ENCODE data around the gene MTREX. TPM values are rescaled to one million over a fixed set of nuclear protein-coding genes. Genes with fewer than 3 reads are reported as not detected.

MTREX gene
- total RNA-seq, 1 donor from 2014 or later, result 68.7 TPM

GRCh38 chr5:55347786-55348185, 40.0 kb downstream of the MTREX start:
- Mint-ChIP-seq H3K4me1 (ENCODE audit: low read depth, unreplicated experiment) (no peaks in the 10 kb centered on the region), H3K27ac (ENCODE audit: unreplicated experiment) (no peak overlapping the region), H3K9me3 (ENCODE audit: unreplicated experiment) (peaks cover 2% of the 10 kb centered on the region), H3K36me3 (ENCODE audit: low read depth, unreplicated experiment) (peaks cover 22% of the 10 kb centered on the region), H3K27me3 (ENCODE audit: low read depth, unreplicated experiment) (no peaks in the 10 kb centered on the region), H3K4me3 (ENCODE audit: unreplicated experiment) (no peak overlapping the region)
- no peak for FAIRE-seq
- Histone ChIP-seq H3K4me3 (ENCODE audit: insufficient read depth, low read depth, low read length) (no peak overlapping the region), H3K27me3 (ENCODE audit: insufficient read depth, low read length) (no peaks in the 10 kb centered on the region), H3K4me2 (ENCODE audit: low read length) (no peak overlapping the region), H3K9me3 (ENCODE audit: insufficient read depth, low read depth, low read length) (no peaks in the 10 kb centered on the region), H3K9ac (ENCODE audit: low read length) (no peak overlapping the region), H4K20me1 (ENCODE audit: insufficient read depth, low read length) (no peaks in the 10 kb centered on the region), H3K4me1 (ENCODE audit: insufficient read depth, low read length) (no peaks in the 10 kb centered on the region), H3K79me2 (ENCODE audit: insufficient read depth, low read length) (peaks cover 4% of the 10 kb centered on the region), H2AFZ (ENCODE audit: low read depth, low read length) (no peak overlapping the region), H3K27ac (ENCODE audit: low read depth, low read length) (no peak overlapping the region), H3K36me3 (ENCODE audit: insufficient read depth, low read length) (peaks cover 50% of the 10 kb centered on the region)
- no peak for TF ChIP-seq EZH2 (IDR thresholded peaks at IDR 0.05; ENCODE audit: insufficient read depth, low read length)
- TF ChIP-seq, protein P1, sequence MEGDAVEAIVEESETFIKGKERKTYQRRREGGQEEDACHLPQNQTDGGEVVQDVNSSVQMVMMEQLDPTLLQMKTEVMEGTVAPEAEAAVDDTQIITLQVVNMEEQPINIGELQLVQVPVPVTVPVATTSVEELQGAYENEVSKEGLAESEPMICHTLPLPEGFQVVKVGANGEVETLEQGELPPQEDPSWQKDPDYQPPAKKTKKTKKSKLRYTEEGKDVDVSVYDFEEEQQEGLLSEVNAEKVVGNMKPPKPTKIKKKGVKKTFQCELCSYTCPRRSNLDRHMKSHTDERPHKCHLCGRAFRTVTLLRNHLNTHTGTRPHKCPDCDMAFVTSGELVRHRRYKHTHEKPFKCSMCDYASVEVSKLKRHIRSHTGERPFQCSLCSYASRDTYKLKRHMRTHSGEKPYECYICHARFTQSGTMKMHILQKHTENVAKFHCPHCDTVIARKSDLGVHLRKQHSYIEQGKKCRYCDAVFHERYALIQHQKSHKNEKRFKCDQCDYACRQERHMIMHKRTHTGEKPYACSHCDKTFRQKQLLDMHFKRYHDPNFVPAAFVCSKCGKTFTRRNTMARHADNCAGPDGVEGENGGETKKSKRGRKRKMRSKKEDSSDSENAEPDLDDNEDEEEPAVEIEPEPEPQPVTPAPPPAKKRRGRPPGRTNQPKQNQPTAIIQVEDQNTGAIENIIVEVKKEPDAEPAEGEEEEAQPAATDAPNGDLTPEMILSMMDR (IDR thresholded peaks at IDR 0.05; ENCODE audit: insufficient read depth, low read depth, low read length), result no peak
- no peak for DNase-seq (ENCODE audit: low read depth)

GRCh38 chr5:55350754-55351153, 43.0 kb downstream of the MTREX start:
- Mint-ChIP-seq H3K36me3 (ENCODE audit: low read depth, unreplicated experiment) (peaks cover 28% of the 10 kb centered on the region), H3K4me1 (ENCODE audit: low read depth, unreplicated experiment) (no peaks in the 10 kb centered on the region), H3K27me3 (ENCODE audit: low read depth, unreplicated experiment) (no peaks in the 10 kb centered on the region), H3K9me3 (ENCODE audit: unreplicated experiment) (peaks cover 2% of the 10 kb centered on the region), H3K27ac (ENCODE audit: unreplicated experiment) (no peak overlapping the region), H3K4me3 (ENCODE audit: unreplicated experiment) (no peak overlapping the region)
- no peak overlapping the region for H3K4me2 ChIP-seq (ENCODE audit: low read length)
- no peak overlapping the region for H2AFZ ChIP-seq (ENCODE audit: low read depth, low read length)
- no peak overlapping the region for H3K27ac ChIP-seq (ENCODE audit: low read depth, low read length)
- H3K9ac ChIP-seq (ENCODE audit: low read length), result no peak overlapping the region
- H3K4me3 ChIP-seq (ENCODE audit: insufficient read depth, low read depth, low read length), result no peak overlapping the region
- H3K36me3 ChIP-seq (ENCODE audit: insufficient read depth, low read length), result peaks cover 50% of the 10 kb centered on the region
- TF ChIP-seq EZH2 (IDR thresholded peaks at IDR 0.05; ENCODE audit: insufficient read depth, low read length), result no peak
- TF ChIP-seq, protein P1 (IDR thresholded peaks at IDR 0.05; ENCODE audit: insufficient read depth, low read depth, low read length), result no peak
- peaks cover 4% of the 10 kb centered on the region for H3K79me2 ChIP-seq (ENCODE audit: insufficient read depth, low read length)
- FAIRE-seq, result no peak
- H3K27me3 ChIP-seq (ENCODE audit: insufficient read depth, low read length), result no peaks in the 10 kb centered on the region
- DNase-seq (ENCODE audit: low read depth), result no peak
- no peaks in the 10 kb centered on the region for H3K9me3 ChIP-seq (ENCODE audit: insufficient read depth, low read depth, low read length)
- no peaks in the 10 kb centered on the region for H4K20me1 ChIP-seq (ENCODE audit: insufficient read depth, low read length)
- H3K4me1 ChIP-seq (ENCODE audit: insufficient read depth, low read length), result no peaks in the 10 kb centered on the region

GRCh38 chr5:55356896-55357295, 49.1 kb downstream of the MTREX start:
- H3K36me3 ChIP-seq (ENCODE audit: insufficient read depth, low read length), result peaks cover 34% of the 10 kb centered on the region
- H3K4me2 ChIP-seq (ENCODE audit: low read length), result no peak overlapping the region
- FAIRE-seq (no peak), DNase-seq (ENCODE audit: low read depth) (no peak)
- no peaks in the 10 kb centered on the region for H3K79me2 ChIP-seq (ENCODE audit: insufficient read depth, low read length)
- peaks cover 8% of the 10 kb centered on the region for H4K20me1 ChIP-seq (ENCODE audit: insufficient read depth, low read length)
- H3K27me3 ChIP-seq (ENCODE audit: insufficient read depth, low read length), result no peaks in the 10 kb centered on the region
- no peak for TF ChIP-seq EZH2 (IDR thresholded peaks at IDR 0.05; ENCODE audit: insufficient read depth, low read length)
- TF ChIP-seq, protein P1 (IDR thresholded peaks at IDR 0.05; ENCODE audit: insufficient read depth, low read depth, low read length), result no peak
- no peak overlapping the region for H3K27ac ChIP-seq (ENCODE audit: low read depth, low read length)
- no peak overlapping the region for H3K9ac ChIP-seq (ENCODE audit: low read length)
- no peak overlapping the region for H3K4me3 Mint-ChIP-seq (ENCODE audit: unreplicated experiment)
- H3K27me3 Mint-ChIP-seq (ENCODE audit: low read depth, unreplicated experiment), result no peaks in the 10 kb centered on the region
- H3K4me3 ChIP-seq (ENCODE audit: insufficient read depth, low read depth, low read length), result no peak overlapping the region
- no peaks in the 10 kb centered on the region for H3K9me3 ChIP-seq (ENCODE audit: insufficient read depth, low read depth, low read length)
- peaks cover 2% of the 10 kb centered on the region for H3K9me3 Mint-ChIP-seq (ENCODE audit: unreplicated experiment)
- no peaks in the 10 kb centered on the region for H3K4me1 ChIP-seq (ENCODE audit: insufficient read depth, low read length)
- no peak overlapping the region for H3K27ac Mint-ChIP-seq (ENCODE audit: unreplicated experiment)
- H3K4me1 Mint-ChIP-seq (ENCODE audit: low read depth, unreplicated experiment), result peaks cover 2% of the 10 kb centered on the region
- peaks cover 41% of the 10 kb centered on the region for H3K36me3 Mint-ChIP-seq (ENCODE audit: low read depth, unreplicated experiment)
- no peak overlapping the region for H2AFZ ChIP-seq (ENCODE audit: low read depth, low read length)
